ENCODE data around the gene NOTUM.
A peak's percentile ranks its signal among the peaks of the same experiment; 100 is the strongest.

Gene NOTUM

DNA sequence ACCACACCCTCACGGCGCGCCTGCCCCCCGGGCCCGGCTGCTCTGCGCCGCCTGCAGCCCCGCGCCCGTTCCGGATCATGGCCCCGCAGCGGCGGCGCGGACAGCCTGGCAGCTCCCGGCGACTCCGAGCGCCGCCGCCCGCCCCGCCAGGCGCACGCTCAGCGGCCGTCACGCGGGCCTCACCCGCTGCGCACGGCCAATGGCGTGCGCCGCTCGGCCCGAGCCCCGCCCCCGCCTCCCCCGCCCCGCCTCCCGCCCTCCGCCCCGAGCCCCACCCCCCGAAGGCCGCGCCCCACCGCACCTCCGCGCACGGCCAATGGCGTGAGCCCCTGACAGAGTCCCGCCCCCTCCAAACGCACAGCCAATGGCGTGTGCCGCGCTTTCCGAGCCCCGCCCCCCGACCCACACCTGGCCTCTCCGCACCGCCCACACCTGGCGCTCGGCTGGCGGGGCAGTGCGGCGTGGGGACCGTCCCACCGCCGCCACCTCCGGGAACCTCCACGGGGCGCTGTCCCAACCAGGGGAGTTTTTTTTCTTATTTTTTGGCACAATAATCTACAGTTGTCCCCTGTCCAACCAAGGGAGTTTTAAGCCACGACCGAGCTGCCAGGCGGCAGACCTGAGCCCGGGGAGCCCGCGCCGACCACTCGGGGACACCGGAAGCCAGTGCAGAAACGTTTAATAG is 49.6 kb downstream of the NOTUM start, which contains the start of gene PCYT2:
Gene PCYT2, minus strand, starts transcription at position 123 of the 685 bp plus-strand sequence. Its CDS starts 44 bp downstream, at position 79.
- Mint-ChIP-seq H3K27me3 (no peaks in the 10 kb centered on the region), H3K27ac (no peak within 1 kb of the TSS), H3K4me1 (ENCODE audit: low read depth) (peaks cover 15% of the 10 kb centered on the region), H3K9me3 (no peaks in the 10 kb centered on the region), H3K4me3 (peak within 1 kb of the TSS; percentile 85), H3K36me3 (ENCODE audit: low read depth) (peaks cover 22% of the 10 kb centered on the region)

DNA sequence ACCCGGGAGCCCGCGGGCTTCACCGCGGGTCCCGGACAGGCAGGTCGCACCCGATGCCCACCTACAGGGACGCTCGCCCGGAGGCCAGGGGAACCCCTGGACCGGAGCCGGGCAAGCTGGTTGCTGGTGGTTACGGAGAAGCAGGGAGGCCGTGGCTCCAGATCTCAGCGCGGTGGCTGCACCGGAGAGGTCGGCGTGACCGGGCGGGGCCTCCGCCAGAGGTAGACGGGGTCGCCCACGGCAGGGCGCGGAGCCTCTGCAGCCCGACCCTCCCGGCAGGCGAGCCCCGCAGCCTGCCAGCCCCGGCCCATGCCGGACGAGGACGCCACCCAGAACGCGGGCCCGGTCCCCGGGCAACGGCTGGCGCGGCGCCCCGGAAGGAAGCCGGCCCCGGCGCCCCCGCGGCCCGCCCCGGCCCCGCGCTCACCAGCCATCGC is 50.1 kb downstream of the NOTUM start:
- H3K27me3 Mint-ChIP-seq = no peaks in the 10 kb centered on the region
- peaks cover 19% of the 10 kb centered on the region for H3K36me3 Mint-ChIP-seq (ENCODE audit: low read depth)
- H3K4me3 Mint-ChIP-seq = peak overlapping the region; percentile 85
- H3K27ac Mint-ChIP-seq = no peak overlapping the region
- peaks cover 10% of the 10 kb centered on the region for H3K4me1 Mint-ChIP-seq (ENCODE audit: low read depth)
- no peaks in the 10 kb centered on the region for H3K9me3 Mint-ChIP-seq

DNA sequence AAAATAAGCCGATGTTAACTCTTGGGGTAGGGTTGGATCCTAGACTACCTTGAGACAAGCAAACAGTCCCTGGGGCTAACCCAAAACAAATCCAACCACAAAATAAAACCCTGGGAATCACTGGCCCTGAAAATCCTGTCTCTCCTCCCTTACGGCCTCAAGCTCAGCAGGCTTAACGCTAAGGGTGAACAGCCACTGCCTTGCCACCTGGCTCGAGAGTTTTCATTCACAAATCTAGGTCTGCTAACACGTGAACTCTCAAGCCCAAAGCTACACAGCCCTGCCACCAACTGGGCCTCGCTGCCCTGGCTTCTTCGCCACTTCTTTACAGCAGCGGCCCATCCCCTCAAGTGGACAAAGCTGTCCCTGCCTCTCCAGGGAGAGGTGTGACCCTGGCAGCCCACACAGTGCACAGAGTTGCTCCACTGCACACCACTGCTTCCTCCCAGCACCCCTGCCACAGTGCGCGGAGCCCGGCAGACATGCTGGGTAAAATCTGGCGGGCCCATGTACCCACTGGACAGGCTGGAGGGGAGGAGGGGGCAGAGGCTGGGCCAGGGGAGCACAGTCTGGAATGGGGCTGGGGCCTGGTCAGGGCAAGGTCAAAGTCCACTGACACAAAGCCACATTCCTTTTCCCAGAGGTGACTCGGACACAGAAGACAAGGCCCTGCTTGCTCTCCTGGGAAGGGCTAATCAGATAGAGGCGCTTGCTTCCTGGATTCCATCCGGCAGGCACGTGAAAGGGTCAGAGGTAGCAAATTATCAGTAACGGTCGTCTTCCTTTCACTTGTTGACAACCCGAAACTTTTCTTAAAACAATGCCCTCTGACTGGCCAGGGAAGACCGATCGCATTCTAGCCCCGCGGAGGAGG is 50.8 kb downstream of the NOTUM start:
- Mint-ChIP-seq H3K36me3 (ENCODE audit: low read depth) (peaks cover 16% of the 10 kb centered on the region), H3K4me1 (ENCODE audit: low read depth) (peaks cover 8% of the 10 kb centered on the region), H3K9me3 (no peaks in the 10 kb centered on the region), H3K27ac (no peak overlapping the region), H3K27me3 (no peaks in the 10 kb centered on the region), H3K4me3 (peak overlapping the region; percentile 85)

DNA sequence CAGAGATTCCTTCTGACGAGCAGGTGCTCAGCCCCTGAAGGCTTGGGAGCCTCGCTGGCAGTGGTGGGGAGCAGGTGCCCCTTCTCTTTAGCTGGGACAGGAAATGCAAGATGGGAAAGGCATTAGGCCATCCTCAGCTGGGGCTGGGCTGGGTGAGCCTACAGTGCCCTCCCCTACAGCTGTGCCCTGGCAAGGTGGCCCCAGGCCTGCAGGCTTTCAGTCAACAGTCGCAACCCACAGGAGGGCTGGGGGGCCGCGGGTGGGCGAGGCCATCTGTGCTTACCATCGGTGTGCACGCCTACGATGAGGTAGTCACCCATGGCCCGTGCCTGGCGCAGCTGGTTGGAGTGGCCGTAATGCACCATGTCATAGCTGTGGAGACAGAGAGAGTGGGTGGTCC is 51.8 kb downstream of the NOTUM start:
- H3K4me3 Mint-ChIP-seq = no peak overlapping the region
- H3K4me1 Mint-ChIP-seq (ENCODE audit: low read depth) = peaks cover 8% of the 10 kb centered on the region
- no peak overlapping the region for H3K27ac Mint-ChIP-seq
- H3K27me3 Mint-ChIP-seq = no peaks in the 10 kb centered on the region
- peaks cover 16% of the 10 kb centered on the region for H3K36me3 Mint-ChIP-seq (ENCODE audit: low read depth)
- H3K9me3 Mint-ChIP-seq = no peaks in the 10 kb centered on the region

DNA sequence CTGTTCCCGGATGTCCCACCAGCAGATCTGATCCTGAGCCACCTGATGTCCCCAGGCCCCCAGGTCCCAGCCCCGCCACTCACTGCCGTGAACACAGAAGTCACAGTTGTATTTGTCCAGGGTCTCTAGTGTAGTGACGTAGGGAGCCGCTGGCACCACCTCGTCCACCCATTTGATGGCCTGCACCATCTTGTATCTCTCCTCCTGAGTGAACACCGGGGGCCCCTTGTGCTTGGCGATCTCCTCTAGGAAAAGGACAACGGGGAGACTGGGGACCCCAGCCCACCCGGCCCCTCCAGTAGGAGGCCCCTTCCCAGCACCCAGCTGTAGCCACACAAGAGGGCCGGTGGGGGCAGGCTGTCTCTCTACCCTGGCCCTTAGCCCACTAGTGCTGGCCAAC is 52.2 kb downstream of the NOTUM start:
- Mint-ChIP-seq H3K36me3 (ENCODE audit: low read depth) (peaks cover 16% of the 10 kb centered on the region), H3K9me3 (no peaks in the 10 kb centered on the region), H3K27ac (no peak overlapping the region), H3K4me3 (no peak overlapping the region), H3K4me1 (ENCODE audit: low read depth) (peaks cover 8% of the 10 kb centered on the region), H3K27me3 (no peaks in the 10 kb centered on the region)

DNA sequence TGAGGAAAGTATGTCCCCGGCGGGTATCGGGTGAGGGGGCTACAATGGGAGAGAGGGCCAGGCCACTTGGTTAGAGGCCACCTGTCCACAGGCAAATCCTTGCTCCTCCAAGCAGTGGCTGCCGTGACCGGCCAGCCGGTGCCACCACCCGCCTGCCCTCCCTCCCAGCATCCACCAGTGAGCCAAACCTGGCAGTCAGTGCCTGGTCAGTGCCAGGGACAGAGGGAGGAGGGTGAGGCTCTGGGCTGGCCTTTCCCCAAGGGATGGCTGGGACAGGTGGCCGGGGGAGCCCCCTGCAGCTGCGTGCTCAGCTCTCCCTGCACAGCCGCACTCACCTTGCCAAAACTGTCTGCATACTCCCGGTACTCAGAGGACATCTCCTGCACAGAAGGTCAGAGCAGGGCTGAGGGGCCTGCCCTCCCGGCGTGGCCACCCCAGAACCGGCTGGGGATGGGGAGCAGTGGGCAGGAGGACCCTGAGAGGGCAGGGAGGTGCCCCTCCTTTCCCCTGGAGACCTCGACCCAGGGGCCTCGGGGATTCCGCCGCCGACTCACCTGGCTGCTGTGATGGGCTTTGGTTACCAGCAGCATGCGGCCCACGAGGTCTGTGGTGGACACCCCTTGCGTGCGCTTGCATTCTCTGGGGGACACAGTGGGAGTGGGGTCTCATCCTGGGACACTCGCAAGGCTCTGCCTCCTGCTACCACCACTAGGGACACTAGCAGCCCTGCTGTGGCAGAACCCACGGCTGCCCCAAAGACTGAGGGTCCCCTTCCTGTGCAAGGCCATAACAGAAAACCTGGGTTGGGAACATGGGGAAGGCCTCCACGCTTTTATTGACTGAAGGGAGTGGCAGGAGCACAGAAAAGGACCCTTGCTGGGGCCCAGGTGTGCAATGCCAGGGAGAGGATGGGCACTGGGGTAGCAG is 53.5 kb downstream of the NOTUM start:
- H3K4me3 Mint-ChIP-seq = no peak overlapping the region
- no peak overlapping the region for H3K27ac Mint-ChIP-seq
- peaks cover 5% of the 10 kb centered on the region for H3K36me3 Mint-ChIP-seq (ENCODE audit: low read depth)
- peaks cover 3% of the 10 kb centered on the region for H3K4me1 Mint-ChIP-seq (ENCODE audit: low read depth)
- no peaks in the 10 kb centered on the region for H3K27me3 Mint-ChIP-seq
- H3K9me3 Mint-ChIP-seq = no peaks in the 10 kb centered on the region

DNA sequence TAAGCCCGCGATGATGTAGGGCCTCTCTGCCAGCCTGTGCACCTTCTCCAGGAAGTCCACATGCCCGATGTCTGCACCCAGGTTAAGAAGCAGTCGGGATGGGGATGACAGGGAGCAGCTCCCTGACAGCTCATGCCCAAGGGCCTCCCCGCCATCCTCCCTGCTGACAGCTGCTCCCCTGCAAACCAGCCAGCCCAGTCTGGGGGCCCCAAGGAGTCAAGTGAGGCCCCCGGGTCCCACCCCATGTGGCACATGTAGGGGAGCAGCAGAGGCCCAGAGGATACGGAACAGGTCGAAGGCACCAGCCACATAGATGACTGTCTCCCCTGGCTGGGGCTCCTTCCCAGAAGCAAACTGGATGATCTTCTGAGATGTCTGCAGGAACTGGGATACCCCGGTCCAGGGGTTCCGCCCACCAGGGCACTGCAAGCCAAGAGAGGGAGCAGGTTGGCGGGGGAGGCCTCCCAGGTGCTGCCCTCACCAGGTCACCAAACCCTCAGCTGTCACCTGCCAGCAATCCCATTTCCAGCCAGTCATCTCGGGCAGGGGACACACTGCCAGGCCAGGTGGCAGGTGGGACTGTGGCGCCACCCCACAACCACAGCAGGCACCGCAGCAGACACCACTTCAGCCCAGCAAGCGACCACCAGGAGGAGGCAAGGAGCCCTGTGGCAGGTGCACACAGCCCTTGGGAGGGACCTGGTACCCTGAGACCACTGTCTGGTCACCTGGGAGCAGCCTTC is 54.3 kb downstream of the NOTUM start:
- H3K27me3 Mint-ChIP-seq = no peaks in the 10 kb centered on the region
- peaks cover under 1% of the 10 kb centered on the region for H3K4me1 Mint-ChIP-seq (ENCODE audit: low read depth)
- H3K9me3 Mint-ChIP-seq = no peaks in the 10 kb centered on the region

DNA sequence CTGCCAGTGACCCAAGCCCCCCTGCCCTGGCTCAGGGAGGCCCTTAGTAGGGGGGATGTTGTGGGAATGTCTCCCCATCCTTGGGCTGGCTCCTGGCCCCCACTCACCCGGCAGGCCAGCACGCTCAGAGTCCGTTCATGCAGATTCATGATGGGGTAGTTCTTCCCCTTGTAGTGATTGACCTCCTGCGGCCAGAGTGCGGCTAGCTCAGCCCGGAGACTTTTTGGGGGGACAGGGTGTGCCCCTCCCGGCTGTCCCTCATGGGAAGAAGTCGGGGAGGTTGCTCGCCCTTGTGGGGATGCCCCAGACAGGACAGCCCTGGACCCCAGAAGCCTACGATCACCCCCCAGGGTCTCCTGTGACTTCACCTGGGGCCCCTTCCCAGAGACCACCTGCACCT is 55.0 kb downstream of the NOTUM start:
- H3K4me1 Mint-ChIP-seq (ENCODE audit: low read depth) = peaks cover 5% of the 10 kb centered on the region
- H3K27me3 Mint-ChIP-seq = peaks cover 5% of the 10 kb centered on the region
- no peak overlapping the region for H3K4me3 Mint-ChIP-seq
- no peaks in the 10 kb centered on the region for H3K36me3 Mint-ChIP-seq (ENCODE audit: low read depth)
- no peak overlapping the region for H3K27ac Mint-ChIP-seq
- no peaks in the 10 kb centered on the region for H3K9me3 Mint-ChIP-seq

More for the DNA sequence above, 54.3 kb downstream of the NOTUM start:
- Mint-ChIP-seq H3K27ac (no peak overlapping the region), H3K36me3 (ENCODE audit: low read depth) (no peaks in the 10 kb centered on the region), H3K4me3 (no peak overlapping the region)

DNA sequence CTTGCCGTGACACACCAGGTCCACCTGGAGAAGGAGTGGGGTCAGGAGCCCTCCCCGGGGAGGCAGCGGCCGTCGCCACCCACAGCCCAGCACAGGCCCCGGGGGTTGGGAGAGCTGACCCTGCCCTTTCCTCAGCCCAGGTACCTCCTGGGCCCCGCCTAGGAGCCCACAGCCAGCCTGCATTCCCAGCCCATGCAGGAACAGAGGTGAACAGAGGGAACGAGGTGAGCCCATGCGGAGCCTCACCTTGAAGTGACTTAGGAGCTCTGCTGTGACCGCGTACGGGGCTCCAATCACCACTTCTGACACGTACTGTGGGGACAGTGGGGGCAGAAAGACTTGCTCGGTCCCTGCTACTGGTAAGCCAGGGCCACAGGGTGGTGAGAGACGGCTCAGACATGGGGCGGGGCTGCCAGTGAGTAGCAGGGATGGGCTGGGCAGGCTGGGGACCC is 55.5 kb downstream of the NOTUM start:
- Mint-ChIP-seq H3K9me3 (no peaks in the 10 kb centered on the region), H3K4me1 (ENCODE audit: low read depth) (peaks cover 9% of the 10 kb centered on the region), H3K27me3 (peaks cover 9% of the 10 kb centered on the region), H3K36me3 (ENCODE audit: low read depth) (peaks cover under 1% of the 10 kb centered on the region), H3K4me3 (no peak overlapping the region), H3K27ac (no peak overlapping the region)

DNA sequence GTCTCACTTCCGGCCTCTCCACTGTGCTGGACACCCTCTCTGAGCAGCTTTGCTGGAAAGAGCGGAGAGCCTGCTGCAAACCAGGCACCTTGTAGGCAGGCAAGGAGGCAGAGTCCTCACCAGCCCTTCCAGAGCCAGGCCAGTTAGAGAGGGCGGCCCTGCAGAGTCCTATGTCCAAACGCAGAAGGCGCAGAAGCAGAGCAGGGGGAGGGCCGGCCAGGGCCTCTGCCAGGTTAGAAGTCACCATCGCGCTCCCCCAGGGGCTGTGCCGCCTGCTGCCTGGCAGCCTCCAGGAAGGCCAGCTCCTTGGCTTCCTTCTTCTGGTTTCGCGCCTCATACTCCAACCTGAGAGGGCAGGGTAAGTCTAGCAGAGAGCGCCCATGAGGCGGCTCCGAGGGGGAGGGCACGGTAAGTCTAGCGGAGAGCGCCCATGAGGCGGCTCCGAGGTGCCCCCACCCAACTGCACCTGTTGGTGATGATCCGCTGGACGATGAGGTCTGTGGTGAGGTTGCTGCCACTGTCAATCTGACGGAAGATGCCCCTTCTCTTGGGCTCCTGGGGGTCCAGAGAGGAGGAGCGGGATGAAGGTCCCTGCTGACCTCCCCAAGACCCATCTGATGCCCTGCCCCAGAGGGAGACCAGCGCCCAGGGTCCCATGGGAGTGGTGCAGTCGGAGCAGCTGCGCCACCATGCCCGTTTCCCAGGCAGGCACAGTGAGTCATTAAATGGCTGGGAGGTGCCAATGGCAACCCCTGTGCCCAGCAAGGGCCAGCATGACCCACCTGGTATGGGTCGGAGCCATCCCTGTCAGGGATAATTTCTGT is 56.2 kb downstream of the NOTUM start:
- H3K4me1 Mint-ChIP-seq (ENCODE audit: low read depth) = peaks cover 9% of the 10 kb centered on the region
- H3K27ac Mint-ChIP-seq = no peak overlapping the region
- H3K9me3 Mint-ChIP-seq = no peaks in the 10 kb centered on the region
- H3K27me3 Mint-ChIP-seq = peaks cover 9% of the 10 kb centered on the region
- no peak overlapping the region for H3K4me3 Mint-ChIP-seq
- H3K36me3 Mint-ChIP-seq (ENCODE audit: low read depth) = peaks cover 7% of the 10 kb centered on the region

DNA sequence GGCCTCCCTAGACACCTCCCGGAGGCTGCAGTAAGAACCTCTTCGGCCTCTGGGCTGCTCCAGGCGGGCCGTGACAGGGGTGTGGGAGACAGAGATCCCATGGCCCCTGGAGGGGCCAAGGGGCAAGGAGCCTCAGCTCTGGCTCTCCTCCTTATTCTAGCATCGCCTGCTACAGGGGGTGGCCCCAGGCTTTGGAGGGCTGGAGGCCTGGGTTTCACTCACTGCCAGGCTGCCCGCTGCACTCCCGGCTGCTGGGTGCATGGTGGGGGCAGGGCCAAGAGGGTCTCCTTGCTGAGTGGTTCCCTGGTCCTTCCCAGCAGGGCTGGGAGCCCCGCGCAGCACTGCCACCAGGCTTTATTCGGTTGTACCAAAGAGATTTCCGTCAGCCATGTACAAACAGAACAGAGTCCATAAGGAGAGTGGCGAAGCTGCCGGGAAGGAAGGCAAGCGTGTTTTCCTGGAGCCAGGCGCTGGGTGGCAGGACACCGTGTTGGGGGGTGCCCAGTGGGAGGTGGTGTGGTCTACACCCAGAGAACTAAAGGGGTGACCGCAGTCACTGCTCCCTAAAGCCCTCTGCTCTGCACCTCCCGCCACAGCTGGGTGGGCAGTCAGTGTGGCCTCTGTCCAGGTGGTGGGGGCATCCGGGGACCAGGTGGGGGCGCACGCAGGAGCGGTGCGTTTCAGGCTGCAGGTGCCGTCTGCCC is 56.9 kb downstream of the NOTUM start:
- Mint-ChIP-seq H3K36me3 (ENCODE audit: low read depth) (peaks cover 7% of the 10 kb centered on the region), H3K9me3 (no peaks in the 10 kb centered on the region), H3K4me1 (ENCODE audit: low read depth) (peaks cover 9% of the 10 kb centered on the region), H3K27me3 (peaks cover 9% of the 10 kb centered on the region), H3K27ac (no peak overlapping the region), H3K4me3 (no peak overlapping the region)

DNA sequence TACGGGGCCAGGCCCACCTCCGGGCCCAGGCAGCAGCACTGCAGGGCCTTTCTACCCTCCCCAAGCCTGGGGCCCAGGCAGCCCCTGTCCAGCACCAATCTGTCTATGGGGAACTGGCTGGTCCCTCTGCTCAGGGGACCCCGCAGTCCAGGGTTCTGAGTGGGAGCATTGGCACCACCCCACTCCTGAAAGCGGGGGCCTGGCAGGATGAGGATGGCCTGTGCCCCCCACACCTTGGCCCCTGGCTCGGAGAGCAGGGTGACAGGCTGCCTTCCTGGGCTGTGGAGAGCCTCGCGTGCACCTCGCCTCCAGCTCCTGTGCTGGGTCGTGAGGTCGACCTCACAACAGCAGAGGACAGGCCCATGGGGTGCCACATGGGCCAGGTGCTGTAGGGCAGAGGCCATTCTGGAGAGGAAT is 57.6 kb downstream of the NOTUM start:
- Mint-ChIP-seq H3K27me3 (peaks cover 9% of the 10 kb centered on the region), H3K4me1 (ENCODE audit: low read depth) (peaks cover 9% of the 10 kb centered on the region), H3K36me3 (ENCODE audit: low read depth) (peaks cover 8% of the 10 kb centered on the region), H3K9me3 (no peaks in the 10 kb centered on the region), H3K27ac (no peak overlapping the region), H3K4me3 (no peak overlapping the region)

Measured in stimulated activated naive CD8-positive, alpha-beta T cell treated with anti-CD3 and anti-CD28 coated beads, Interleukin-15, Interleukin-2, amounts not matched to agents 100 ng/mL and 50 ng/mL, for 24 hours (primary cell).